ENCODE results near the gene C8G.

C8G gene

GRCh38 chr9:136952876-136953770 is 8.1 kb downstream of the C8G start:
- DNase-seq (ENCODE audit: extremely low read depth in 1 of 2, low read depth in 1 of 2) = no peak

- no peak for DNase-seq (ENCODE audit: extremely low read depth in 1 of 2, low read depth in 1 of 2)
Observed at GRCh38 chr9:136953771-136954269, 8.8 kb downstream of the C8G start.

GRCh38 chr9:136954270-136955083 is 9.4 kb downstream of the C8G start:
- DNase-seq (ENCODE audit: extremely low read depth in 1 of 2, low read depth in 1 of 2) = no peak

GRCh38 chr9:136955202-136955942 is 10.3 kb downstream of the C8G start:
- no peak for DNase-seq (ENCODE audit: extremely low read depth in 1 of 2, low read depth in 1 of 2)

- no peak for DNase-seq (ENCODE audit: extremely low read depth in 1 of 2, low read depth in 1 of 2)
Observed at GRCh38 chr9:136955943-136956335, 10.9 kb downstream of the C8G start.

GRCh38 chr9:136956604-136957003 is 11.6 kb downstream of the C8G start:
- DNase-seq (ENCODE audit: extremely low read depth in 1 of 2, low read depth in 1 of 2) = no peak

GRCh38 chr9:136957461-136957860 is 12.4 kb downstream of the C8G start:
- no peak for DNase-seq (ENCODE audit: extremely low read depth in 1 of 2, low read depth in 1 of 2)

- DNase-seq (ENCODE audit: extremely low read depth in 1 of 2, low read depth in 1 of 2) = no peak
Observed at GRCh38 chr9:136957901-136958300, 12.9 kb downstream of the C8G start.

GRCh38 chr9:136958473-136958872 is 13.4 kb downstream of the C8G start:
- DNase-seq (ENCODE audit: extremely low read depth in 1 of 2, low read depth in 1 of 2) = no peak

- no peak for DNase-seq (ENCODE audit: extremely low read depth in 1 of 2, low read depth in 1 of 2)
Observed at GRCh38 chr9:136958898-136959850, 14.1 kb downstream of the C8G start.

- no peak for DNase-seq (ENCODE audit: extremely low read depth in 1 of 2, low read depth in 1 of 2)
Observed at GRCh38 chr9:136960212-136960937, 15.3 kb downstream of the C8G start.

GRCh38 chr9:136960938-136961275 is 15.9 kb downstream of the C8G start:
- no peak for DNase-seq (ENCODE audit: extremely low read depth in 1 of 2, low read depth in 1 of 2)

GRCh38 chr9:136961279-136962065 is 16.4 kb downstream of the C8G start:
- no peak for DNase-seq (ENCODE audit: extremely low read depth in 1 of 2, low read depth in 1 of 2)

GRCh38 chr9:136962163-136962562 is 17.1 kb downstream of the C8G start:
- DNase-seq (ENCODE audit: extremely low read depth in 1 of 2, low read depth in 1 of 2) = no peak

GRCh38 chr9:136962701-136963248 is 17.7 kb downstream of the C8G start:
- DNase-seq (ENCODE audit: extremely low read depth in 1 of 2, low read depth in 1 of 2) = no peak

- DNase-seq (ENCODE audit: extremely low read depth in 1 of 2, low read depth in 1 of 2) = no peak
Observed at GRCh38 chr9:136963341-136963740, 18.3 kb downstream of the C8G start.

GRCh38 chr9:136963751-136964150 is 18.7 kb downstream of the C8G start:
- no peak for DNase-seq (ENCODE audit: extremely low read depth in 1 of 2, low read depth in 1 of 2)

- no peak for DNase-seq (ENCODE audit: extremely low read depth in 1 of 2, low read depth in 1 of 2)
Observed at GRCh38 chr9:136964171-136964689, 19.2 kb downstream of the C8G start.

All from stimulated activated CD8-positive, alpha-beta memory T cell treated with anti-CD3 and anti-CD28 coated beads, Interleukin-7, amount 100 ng/mL, for 48 hours (primary cell).